ENCODE measurements around the gene AFAP1.

- TF ChIP-seq CTCF (IDR thresholded peaks at IDR 0.05) (no peak), POLR2A (IDR thresholded peaks at IDR 0.05) (no peak)
These were observed 97.0 kb downstream of the AFAP1 start for GRCh38 chr4:7842384-7843279.

Data from esophagus squamous epithelium (tissue), 4 donors.